DOHH2 (cell line): Measurements from ENCODE around the gene CARD10.

Experiments used
- EZH2phosphoT487 ChIP-seq: fragments of 200-600 bp; sonication (generic); IDR thresholded peaks from 2 replicates; pipeline ENCODE4 v1.6.1; 2017; ENCODE audit warnings: borderline replicate concordance, mild to moderate bottlenecking, antibody characterized with exemption, low read length, moderate library complexity, mixed read lengths
- TF ChIP-seq, protein P1 (sequence below): fragments of 200-600 bp; sonication (generic); IDR thresholded peaks from one replicate; pipeline ENCODE4 v1.5.1; 2014; ENCODE audit warnings: antibody characterized with exemption, mild to moderate bottlenecking, low read depth, low read length; ENCODE audit not compliant: poor library complexity, severe bottlenecking

DNA sequence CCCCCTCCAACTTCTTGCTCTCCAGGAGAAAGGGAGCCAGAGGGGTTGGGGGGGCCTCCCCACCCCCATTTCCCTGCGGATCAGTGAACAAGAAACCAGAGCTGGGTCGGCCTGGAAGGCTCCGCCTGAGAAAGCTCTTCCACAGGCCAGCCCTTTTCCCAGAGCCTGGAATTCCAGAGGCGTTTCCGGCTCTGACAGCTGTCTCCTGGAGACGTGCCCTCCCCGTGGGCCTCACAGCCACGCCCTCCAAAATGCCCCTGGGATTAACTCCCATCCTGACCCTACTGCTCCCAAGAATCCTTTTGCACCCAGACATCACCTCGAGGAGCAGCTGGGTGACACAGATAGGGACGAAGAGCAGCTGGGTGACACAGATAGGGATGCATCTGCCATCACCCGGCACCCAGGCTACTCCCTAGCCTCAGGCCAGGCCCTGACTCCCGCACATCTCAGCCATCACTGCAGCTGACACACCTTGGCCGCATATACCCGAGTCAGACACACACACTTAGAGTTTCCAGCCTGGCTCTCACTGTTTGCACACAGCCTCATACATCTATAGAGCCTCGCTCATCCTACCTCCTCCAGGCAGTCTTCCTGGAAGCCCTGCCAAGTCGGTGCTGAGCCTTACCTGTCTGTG is 33.4 kb upstream of the CARD10 start:
- TF ChIP-seq, protein P1, sequence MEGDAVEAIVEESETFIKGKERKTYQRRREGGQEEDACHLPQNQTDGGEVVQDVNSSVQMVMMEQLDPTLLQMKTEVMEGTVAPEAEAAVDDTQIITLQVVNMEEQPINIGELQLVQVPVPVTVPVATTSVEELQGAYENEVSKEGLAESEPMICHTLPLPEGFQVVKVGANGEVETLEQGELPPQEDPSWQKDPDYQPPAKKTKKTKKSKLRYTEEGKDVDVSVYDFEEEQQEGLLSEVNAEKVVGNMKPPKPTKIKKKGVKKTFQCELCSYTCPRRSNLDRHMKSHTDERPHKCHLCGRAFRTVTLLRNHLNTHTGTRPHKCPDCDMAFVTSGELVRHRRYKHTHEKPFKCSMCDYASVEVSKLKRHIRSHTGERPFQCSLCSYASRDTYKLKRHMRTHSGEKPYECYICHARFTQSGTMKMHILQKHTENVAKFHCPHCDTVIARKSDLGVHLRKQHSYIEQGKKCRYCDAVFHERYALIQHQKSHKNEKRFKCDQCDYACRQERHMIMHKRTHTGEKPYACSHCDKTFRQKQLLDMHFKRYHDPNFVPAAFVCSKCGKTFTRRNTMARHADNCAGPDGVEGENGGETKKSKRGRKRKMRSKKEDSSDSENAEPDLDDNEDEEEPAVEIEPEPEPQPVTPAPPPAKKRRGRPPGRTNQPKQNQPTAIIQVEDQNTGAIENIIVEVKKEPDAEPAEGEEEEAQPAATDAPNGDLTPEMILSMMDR, result no peak
- TF ChIP-seq EZH2phosphoT487, result no peak
